H1 (cell line): ENCODE results near the gene FGB. TPM values are rescaled to one million over a fixed set of nuclear protein-coding genes. Genes with fewer than 3 reads are reported as not detected.

Experiments used
- CTCF ChIA-PET: fragments of 300-600 bp; sonication (Branson Sonifier 250); formaldehyde crosslinking; loops from one replicate; lab custom pipeline; 2021; ENCODE audit not compliant: partially characterized antibody; lab: Charles Lee
- POLR2A ChIA-PET: fragments of 300-600 bp; sonication (Branson Sonifier 250); formaldehyde crosslinking; loops from one replicate; lab custom pipeline; 2021; ENCODE audit warnings: inconsistent platforms; ENCODE audit not compliant: partially characterized antibody; lab: Charles Lee
- DNase-seq, 2 experiments: peaks; one replicate each; pipeline versions ENCODE4 v3.0.0 to v3.0.0-alpha.2; 2010 to 2022; ENCODE audit warnings: low spot score in 2 of 2, low read depth in 1 of 2, mixed read lengths in 1 of 2
- FAIRE-seq: peaks from 2 replicates; lab custom pipeline; 2011; peaks lifted over from hg19 to GRCh38; lab: Jason Lieb, UNC
- H2AFZ ChIP-seq: 2 replicates; pipeline ENCODE4 v1.8.1; 2012; ENCODE audit warnings: low read length, inconsistent platforms
- H2AK5ac ChIP-seq: 2 replicates; pipeline ENCODE4 v1.6.1; 2013; ENCODE audit warnings: low read depth, low read length
- H2BK120ac ChIP-seq: replicated peaks from 2 replicates; pipeline ENCODE3; 2013; ENCODE audit warnings: low read depth, low read length, inconsistent platforms
- H2BK12ac ChIP-seq: 2 replicates; pipeline ENCODE4 v1.6.1; 2013; ENCODE audit warnings: low read depth, low read length
- H2BK15ac ChIP-seq: 2 replicates; pipeline ENCODE4 v1.6.1; 2013; ENCODE audit warnings: low read length
- H2BK20ac ChIP-seq: 2 replicates; pipeline ENCODE4 v1.6.1; 2013; ENCODE audit warnings: low read length
- H2BK5ac ChIP-seq: 2 replicates; pipeline ENCODE4 v1.6.1; 2013; ENCODE audit warnings: low read depth, low read length
- H3K14ac ChIP-seq: 2 replicates; pipeline ENCODE4 v1.6.1; 2013; ENCODE audit warnings: inconsistent platforms; ENCODE audit not compliant: insufficient read length
- H3K18ac ChIP-seq: 2 replicates; pipeline ENCODE4 v1.6.1; 2013; ENCODE audit warnings: low read length; ENCODE audit errors: extremely low read depth
- H3K23ac ChIP-seq: 2 replicates; pipeline ENCODE4 v1.6.1; 2013; ENCODE audit warnings: inconsistent platforms; ENCODE audit not compliant: insufficient read length
- H3K23me2 ChIP-seq: 2 replicates; pipeline ENCODE4 v1.6.1; 2013; ENCODE audit warnings: low read depth, low read length
- H3K27ac ChIP-seq: 2 replicates; pipeline ENCODE4 v1.6.1; 2011; ENCODE audit warnings: low read depth, low read length, inconsistent platforms
- H3K27me3 ChIP-seq, 4 experiments: replicated peaks in 1 of 4; 1 replicate in 1 of 4; 2 replicates in 3 of 4; pipeline versions ENCODE4 v1.6.1 to v1.8.1; 2011 to 2013; ENCODE audit warnings: low read length in 3 of 4, mild to moderate bottlenecking in 3 of 4, inconsistent platforms in 2 of 4, mixed read lengths in 2 of 4, moderate library complexity in 1 of 4; ENCODE audit not compliant: control insufficient read depth in 3 of 4, insufficient read depth in 3 of 4; ENCODE audit errors: extremely low read depth in 1 of 4
- H3K36me3 ChIP-seq, 4 experiments: 2 replicates each; pipeline versions ENCODE4 v1.6.1 to v1.8.1; 2011 to 2013; ENCODE audit warnings: mild to moderate bottlenecking in 4 of 4, low read length in 3 of 4, moderate library complexity in 2 of 4, control low read depth in 1 of 4, inconsistent platforms in 1 of 4; ENCODE audit not compliant: insufficient read depth in 4 of 4, control insufficient read depth in 2 of 4
- H3K4ac ChIP-seq: replicated peaks from 2 replicates; pipeline ENCODE3; 2013; ENCODE audit warnings: low read length, low read depth, mixed read lengths, inconsistent platforms; ENCODE audit not compliant: insufficient read length
- H3K4me1 ChIP-seq, 4 experiments: replicated peaks in 1 of 4; 1 replicate in 1 of 4; 2 replicates in 3 of 4; pipeline versions ENCODE4 v1.6.1 to v1.8.1; 2011 to 2013; ENCODE audit warnings: low read length in 3 of 4, inconsistent platforms in 2 of 4, mixed read lengths in 1 of 4; ENCODE audit not compliant: insufficient read depth in 4 of 4, control insufficient read depth in 3 of 4
- H3K4me2 ChIP-seq, 2 experiments: 2 replicates each; pipeline versions ENCODE4 v1.6.1 to v1.8.1; 2011 to 2013; ENCODE audit warnings: low read depth in 2 of 2, low read length in 2 of 2, control low read depth in 1 of 2, inconsistent platforms in 1 of 2, mild to moderate bottlenecking in 1 of 2; ENCODE audit not compliant: insufficient read depth in 1 of 2
- H3K4me3 ChIP-seq, 4 experiments: fragments of 200-600, 300-600 bp in 1 of 4; sonication (generic), shearing (Covaris generic), sonication (Bioruptor Twin) in 1 of 4; 2 replicates each; pipeline versions ENCODE4 v1.5.1 to v1.8.1; 2011 to 2016; ENCODE audit warnings: low read length in 4 of 4, low read depth in 3 of 4, control low read depth in 2 of 4, inconsistent platforms in 2 of 4, mild to moderate bottlenecking in 2 of 4, mixed read lengths in 1 of 4, moderate library complexity in 1 of 4; ENCODE audit not compliant: insufficient read depth in 2 of 4; ENCODE audit errors: extremely low read depth in 1 of 4
- H3K56ac ChIP-seq: replicated peaks from 2 replicates; pipeline ENCODE3; 2013; ENCODE audit warnings: low read depth, mild to moderate bottlenecking, mixed read lengths, low read length, inconsistent platforms; ENCODE audit not compliant: insufficient read length
- H3K79me1 ChIP-seq: 2 replicates; pipeline ENCODE4 v1.6.1; 2013; ENCODE audit warnings: low read depth, low read length, control low read depth
- H3K79me2 ChIP-seq, 2 experiments: 2 replicates each; pipeline versions ENCODE4 v1.6.1 to v1.8.1; 2012 to 2013; ENCODE audit warnings: low read length in 2 of 2, mild to moderate bottlenecking in 2 of 2, inconsistent platforms in 1 of 2; ENCODE audit not compliant: insufficient read depth in 2 of 2, control insufficient read depth in 1 of 2
- H3K9ac ChIP-seq, 4 experiments: replicated peaks in 1 of 4; 1 replicate in 1 of 4; 2 replicates in 3 of 4; pipeline versions ENCODE4 v1.6.1 to v1.8.1; 2011 to 2013; ENCODE audit warnings: low read depth in 3 of 4, low read length in 3 of 4, control low read depth in 2 of 4, mild to moderate bottlenecking in 2 of 4, moderate library complexity in 2 of 4, inconsistent platforms in 1 of 4; ENCODE audit errors: extremely low read depth in 1 of 4
- H3K9me3 ChIP-seq, 2 experiments: 2 replicates each; pipeline versions ENCODE4 v1.6.1 to v1.8.1; 2012 to 2013; ENCODE audit warnings: mild to moderate bottlenecking in 2 of 2, moderate library complexity in 2 of 2, control low read depth in 1 of 2, inconsistent platforms in 1 of 2, low read depth in 1 of 2, low read length in 1 of 2, mixed read lengths in 1 of 2; ENCODE audit not compliant: insufficient read depth in 2 of 2
- H4K20me1 ChIP-seq, 2 experiments: replicated peaks in 1 of 2; 2 replicates each; pipeline versions ENCODE3 to v1.8.1; 2011 to 2013; ENCODE audit warnings: inconsistent platforms in 2 of 2, low read length in 2 of 2, mild to moderate bottlenecking in 1 of 2; ENCODE audit not compliant: insufficient read depth in 2 of 2, control insufficient read depth in 1 of 2
- H4K5ac ChIP-seq: 2 replicates; pipeline ENCODE4 v1.6.1; 2013; ENCODE audit warnings: low read length, low read depth, mixed read lengths, inconsistent platforms; ENCODE audit not compliant: insufficient read length
- H4K8ac ChIP-seq: 2 replicates; pipeline ENCODE4 v1.8.0; 2013; ENCODE audit warnings: mild to moderate bottlenecking, moderate library complexity, low read length, inconsistent platforms; ENCODE audit not compliant: insufficient read depth; ENCODE audit errors: extremely low read depth
- H4K91ac ChIP-seq: replicated peaks from 2 replicates; pipeline ENCODE3; 2013; ENCODE audit warnings: low read length, mixed read lengths, inconsistent platforms; ENCODE audit not compliant: insufficient read length
- CEBPB ChIP-seq: IDR thresholded peaks from 2 replicates; pipeline ENCODE4 v1.6.1; 2012; ENCODE audit warnings: low read depth, low read length
- KDM1A ChIP-seq: fragments of 200-600, 300-600 bp; sonication (generic); IDR thresholded peaks from 2 replicates; pipeline ENCODE4 v1.7.1; 2016; ENCODE audit warnings: mild to moderate bottlenecking, low read length, borderline replicate concordance
- WGBS, 2 experiments: shearing (Covaris generic) in 1 of 2; methylation state at CpG; one replicate each; pipeline versions ENCODE4 v1.1.6 to v1.1.7; 2013 to 2015; ENCODE audit warnings: low lambda C conversion rate in 2 of 2, mixed read lengths in 2 of 2, inconsistent platforms in 1 of 2, low coverage in 1 of 2, missing lambda C conversion rate in 1 of 2; ENCODE audit not compliant: insufficient replicate concordance in 2 of 2, insufficient coverage in 1 of 2, insufficient read length in 1 of 2; ENCODE audit errors: extremely low coverage in 1 of 2, missing lambda C conversion rate in 1 of 2; 5-methylcytosine and 5-hydroxymethylcytosine counted together
- polyA plus RNA-seq, 7 experiments: library from polyadenylated mRNA; depleted of rRNA in 3 of 7; stranded (reverse) in 5 of 7; unstranded in 2 of 7; fragments of >200 nt in 5 of 7; fragments of 200-250 nt in 2 of 7; gene quantifications; 1 replicate in 5 of 7; 2 replicates in 1 of 7; 4 replicates in 1 of 7; pipeline versions ENCODE4 v1.2.1 to v1.2.3, GENCODE V29; 2011 to 2013; ENCODE audit warnings: missing spikeins in 2 of 7, mixed read lengths in 2 of 7
- total RNA-seq: library from RNA; stranded (reverse); fragmentation: NEBNext Ultra II Directional; extraction: Animal tissue kit (Norgen Biotek cat#: 25700); gene quantifications from 2 replicates; pipeline ENCODE4 v1.2.1, GENCODE V29; 2021

Gene FGB
- total and polyA plus RNA-seq, 2 of the 8 experiments (the other 6 are each of a cell fraction or from before 2014, with no cell fraction given): not detected

DNA sequence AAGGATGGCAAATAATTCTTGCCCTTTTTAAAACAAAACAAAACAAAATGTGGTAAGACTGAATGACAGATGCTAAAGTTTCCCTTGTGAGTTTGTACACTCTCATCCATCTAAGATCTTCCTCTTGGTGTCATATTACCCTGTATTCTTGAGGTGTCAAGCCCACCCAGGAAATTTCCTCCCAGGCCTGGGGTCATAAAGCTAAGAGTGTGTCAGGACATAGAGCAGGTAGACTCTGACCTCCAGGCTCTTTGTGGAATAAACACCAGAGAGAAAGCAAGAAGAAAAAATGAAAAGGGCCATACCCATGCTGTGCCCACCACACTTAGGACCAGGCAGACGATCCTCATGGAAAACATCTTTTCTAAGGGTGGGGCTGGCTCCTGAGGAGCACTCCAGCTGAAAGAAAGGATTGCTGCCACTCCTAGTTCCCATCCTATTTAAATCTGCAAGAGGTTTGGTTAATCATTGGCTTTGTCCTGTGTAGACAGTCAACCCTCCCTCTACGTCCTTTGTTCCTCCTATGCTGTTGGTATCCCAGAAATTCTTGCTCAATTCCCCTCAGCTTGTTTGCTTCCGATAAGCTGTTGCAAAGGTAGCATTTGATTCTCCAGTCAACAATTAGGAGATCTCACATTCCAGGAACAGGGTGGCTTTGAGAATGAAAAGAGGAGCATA is 27.7 kb downstream of the FGB start, which contains the start of gene FGA:
FGA (minus strand) TSS at position 414 of the 678 bp plus-strand sequence; CDS start at position 359, 55 bp downstream.
- no peak within 1 kb of the TSS for H3K14ac ChIP-seq
- no peak within 1 kb of the TSS for H2BK5ac ChIP-seq
- H2AK5ac ChIP-seq: no peak within 1 kb of the TSS
- no peaks in the 10 kb centered on the region for H3K27me3 ChIP-seq
- H3K79me2 ChIP-seq: no peaks in the 10 kb centered on the region
- no peaks in the 10 kb centered on the region for H3K36me3 ChIP-seq
- no peak within 1 kb of the TSS for H3K9ac ChIP-seq
- no peak within 1 kb of the TSS for H4K5ac ChIP-seq
- no peaks in the 10 kb centered on the region for H3K9me3 ChIP-seq
- no peak within 1 kb of the TSS for H3K4me3 ChIP-seq
- H2AFZ ChIP-seq: peak within 1 kb of the TSS; percentile 82; the same call in 1 of the 2 replicates
- H3K18ac ChIP-seq: no peak within 1 kb of the TSS
- WGBS, 2 experiments: 81% methylated on average over 3 of the region's 3 CpGs; no CpG with 5 or more reads in 1 of the 2 experiments
- no peak within 1 kb of the TSS for H2BK20ac ChIP-seq
- ChIA-PET CTCF (interaction anchor here (1.2 to 1.3 kb wide), 2 partner anchors 17 to 31 kb away, joined by 3 read pairs; no protein-coding TSS in a partner anchor), POLR2A (no interaction called here)
- DNase-seq (no peak), FAIRE-seq (no peak)
- no peak within 1 kb of the TSS for H3K4me2 ChIP-seq
- no peak within 1 kb of the TSS for H4K91ac ChIP-seq
- H2BK15ac ChIP-seq: no peak within 1 kb of the TSS
- H3K23ac ChIP-seq: no peak within 1 kb of the TSS
- no peaks in the 10 kb centered on the region for H3K23me2 ChIP-seq
- no peak within 1 kb of the TSS for H2BK120ac ChIP-seq
- no peak within 1 kb of the TSS for H3K4ac ChIP-seq
- 0 out of 7 replicates have a peak, but pooled peaks cover 0 to 3% (median 0%) of the 10 kb centered on the region in 4 experiments for H3K4me1 ChIP-seq
- no peaks in the 10 kb centered on the region for H3K79me1 ChIP-seq
- no peaks in the 10 kb centered on the region for H4K20me1 ChIP-seq
- H2BK12ac ChIP-seq: no peak within 1 kb of the TSS
- H3K27ac ChIP-seq: no peak within 1 kb of the TSS
- no peak within 1 kb of the TSS for H4K8ac ChIP-seq
- no peak within 1 kb of the TSS for H3K56ac ChIP-seq
- TF ChIP-seq CEBPB (0 out of 2 replicates have a peak, but pooled peaks have one; percentile 27), KDM1A (no peak)
